Peyer's patch (tissue), 4 donors: ENCODE results near the gene KCNMA1.

ENCODE experiments used
- POLR2A ChIP-seq, 2 donors: fragments of 450-650 bp; IDR thresholded peaks; one replicate each; pipeline ENCODE4 v1.5.1; 2017; ENCODE audit warnings: antibody characterized with exemption in 2 of 2, mild to moderate bottlenecking in 2 of 2, moderate library complexity in 2 of 2
- TF ChIP-seq, protein P1 (sequence below), 6 experiments: fragments of 450-650 bp in 4 of 6; fragments of 200-600 bp in 2 of 6; sonication (generic) in 1 of 6; IDR thresholded peaks; one replicate each; pipeline ENCODE4 v1.5.1; 2017 to 2019; ENCODE audit warnings: antibody characterized with exemption in 6 of 6, mild to moderate bottlenecking in 3 of 6, moderate library complexity in 1 of 6

DNA sequence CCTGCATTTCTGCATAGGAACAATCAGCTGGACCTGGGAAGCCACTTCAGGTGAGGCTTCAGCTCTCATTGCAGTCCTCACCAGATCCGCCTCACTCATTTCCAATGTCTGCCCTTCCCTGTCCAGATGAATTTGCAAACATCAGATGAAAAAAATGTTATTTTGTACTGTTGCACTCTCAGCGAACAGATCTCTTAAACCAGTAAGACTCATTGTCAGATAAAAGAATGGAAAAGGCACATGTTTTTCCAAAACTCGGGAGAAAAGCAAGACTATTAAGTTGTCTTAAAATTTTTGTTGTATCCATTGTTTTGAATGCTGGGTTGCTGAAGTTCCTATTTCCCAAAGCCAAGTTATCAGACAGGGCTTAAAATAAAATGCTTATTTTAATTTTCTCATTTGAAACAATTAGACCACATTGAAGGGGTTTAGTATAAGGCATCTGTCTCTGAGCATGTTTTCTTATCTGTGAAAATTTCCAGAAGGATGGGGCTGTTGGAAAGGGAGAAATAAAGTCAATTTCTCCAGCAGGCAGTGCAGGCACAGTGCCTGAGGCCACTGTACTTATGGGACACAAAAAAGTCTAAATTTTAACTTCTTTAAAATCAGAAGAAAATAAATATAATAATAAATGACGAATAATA lies 396.8 kb downstream of the KCNMA1 start:
- no peak for TF ChIP-seq POLR2A (IDR thresholded peaks at IDR 0.05)
- TF ChIP-seq, protein P1, sequence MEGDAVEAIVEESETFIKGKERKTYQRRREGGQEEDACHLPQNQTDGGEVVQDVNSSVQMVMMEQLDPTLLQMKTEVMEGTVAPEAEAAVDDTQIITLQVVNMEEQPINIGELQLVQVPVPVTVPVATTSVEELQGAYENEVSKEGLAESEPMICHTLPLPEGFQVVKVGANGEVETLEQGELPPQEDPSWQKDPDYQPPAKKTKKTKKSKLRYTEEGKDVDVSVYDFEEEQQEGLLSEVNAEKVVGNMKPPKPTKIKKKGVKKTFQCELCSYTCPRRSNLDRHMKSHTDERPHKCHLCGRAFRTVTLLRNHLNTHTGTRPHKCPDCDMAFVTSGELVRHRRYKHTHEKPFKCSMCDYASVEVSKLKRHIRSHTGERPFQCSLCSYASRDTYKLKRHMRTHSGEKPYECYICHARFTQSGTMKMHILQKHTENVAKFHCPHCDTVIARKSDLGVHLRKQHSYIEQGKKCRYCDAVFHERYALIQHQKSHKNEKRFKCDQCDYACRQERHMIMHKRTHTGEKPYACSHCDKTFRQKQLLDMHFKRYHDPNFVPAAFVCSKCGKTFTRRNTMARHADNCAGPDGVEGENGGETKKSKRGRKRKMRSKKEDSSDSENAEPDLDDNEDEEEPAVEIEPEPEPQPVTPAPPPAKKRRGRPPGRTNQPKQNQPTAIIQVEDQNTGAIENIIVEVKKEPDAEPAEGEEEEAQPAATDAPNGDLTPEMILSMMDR (IDR thresholded peaks at IDR 0.05) = no peak
